Measurements from ENCODE around the gene IDI1. TPM values are rescaled to one million over a fixed set of nuclear protein-coding genes. Genes with fewer than 3 reads are reported as not detected.

Gene IDI1
- total and polyA plus RNA-seq, 11 donors: 9.1 to 44.8 (median 18.4) TPM

DNA sequence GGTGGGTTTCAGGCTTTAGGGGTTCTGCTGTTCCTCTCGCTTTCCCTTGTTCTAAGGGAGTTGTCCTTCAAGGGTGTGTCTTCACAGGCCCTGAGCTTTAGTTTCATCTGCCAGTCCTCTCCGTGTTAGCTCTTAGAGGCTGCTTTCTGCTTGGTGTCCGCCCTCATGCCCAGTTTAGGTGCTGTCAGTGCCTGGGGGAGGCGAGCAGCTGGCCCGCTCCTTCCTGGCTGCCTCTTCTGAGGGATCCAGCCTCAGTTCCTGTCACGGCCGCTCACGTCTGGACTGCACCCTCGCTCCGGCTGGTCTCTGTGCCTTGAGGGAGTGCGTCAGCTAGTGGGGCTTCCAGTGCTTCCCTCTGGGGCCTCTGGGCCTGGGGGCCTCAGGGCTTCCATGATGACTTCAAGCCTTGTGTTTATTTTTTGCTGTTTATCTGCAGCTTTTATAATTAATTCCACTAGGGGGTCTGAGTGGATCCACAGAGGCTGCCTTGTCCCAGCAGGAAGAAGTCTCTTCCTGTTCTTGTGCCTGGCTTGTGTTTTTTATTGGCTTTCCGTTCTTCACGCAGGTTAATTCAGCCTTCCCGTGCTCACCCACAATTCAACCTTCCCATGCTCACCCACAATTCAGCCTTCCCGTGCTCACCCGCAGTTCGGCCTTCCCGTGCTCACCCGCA is 40.2 kb upstream of the IDI1 start:
- peaks cover 6 to 99% (median 89%) of the 10 kb centered on the region in 9 donors for H3K36me3 ChIP-seq
- WGBS, 4 donors: 56 to 73% (median 69%) methylated on average over 19 of the region's 19 CpGs
- TF ChIP-seq, protein P1, sequence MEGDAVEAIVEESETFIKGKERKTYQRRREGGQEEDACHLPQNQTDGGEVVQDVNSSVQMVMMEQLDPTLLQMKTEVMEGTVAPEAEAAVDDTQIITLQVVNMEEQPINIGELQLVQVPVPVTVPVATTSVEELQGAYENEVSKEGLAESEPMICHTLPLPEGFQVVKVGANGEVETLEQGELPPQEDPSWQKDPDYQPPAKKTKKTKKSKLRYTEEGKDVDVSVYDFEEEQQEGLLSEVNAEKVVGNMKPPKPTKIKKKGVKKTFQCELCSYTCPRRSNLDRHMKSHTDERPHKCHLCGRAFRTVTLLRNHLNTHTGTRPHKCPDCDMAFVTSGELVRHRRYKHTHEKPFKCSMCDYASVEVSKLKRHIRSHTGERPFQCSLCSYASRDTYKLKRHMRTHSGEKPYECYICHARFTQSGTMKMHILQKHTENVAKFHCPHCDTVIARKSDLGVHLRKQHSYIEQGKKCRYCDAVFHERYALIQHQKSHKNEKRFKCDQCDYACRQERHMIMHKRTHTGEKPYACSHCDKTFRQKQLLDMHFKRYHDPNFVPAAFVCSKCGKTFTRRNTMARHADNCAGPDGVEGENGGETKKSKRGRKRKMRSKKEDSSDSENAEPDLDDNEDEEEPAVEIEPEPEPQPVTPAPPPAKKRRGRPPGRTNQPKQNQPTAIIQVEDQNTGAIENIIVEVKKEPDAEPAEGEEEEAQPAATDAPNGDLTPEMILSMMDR (IDR thresholded peaks at IDR 0.05): peak in 1 of 12 donors; percentile 8
- no peak for TF ChIP-seq POLR2A (IDR thresholded peaks at IDR 0.05)
- peak in 2 of 4 donors; percentile 9 to 48 for ATAC-seq
- intact Hi-C loops (cut with DNase I): no loop called here
- peaks cover 0 to 7% (median 0%) of the 10 kb centered on the region in 12 donors for H3K4me1 ChIP-seq
- H3K4me3 ChIP-seq: no peak overlapping the region
- H3K27ac ChIP-seq: no peak overlapping the region
- no peak for DNase-seq
- H3K27me3 ChIP-seq: no peaks in the 10 kb centered on the region
- H3K9me3 ChIP-seq: no peaks in the 10 kb centered on the region

DNA sequence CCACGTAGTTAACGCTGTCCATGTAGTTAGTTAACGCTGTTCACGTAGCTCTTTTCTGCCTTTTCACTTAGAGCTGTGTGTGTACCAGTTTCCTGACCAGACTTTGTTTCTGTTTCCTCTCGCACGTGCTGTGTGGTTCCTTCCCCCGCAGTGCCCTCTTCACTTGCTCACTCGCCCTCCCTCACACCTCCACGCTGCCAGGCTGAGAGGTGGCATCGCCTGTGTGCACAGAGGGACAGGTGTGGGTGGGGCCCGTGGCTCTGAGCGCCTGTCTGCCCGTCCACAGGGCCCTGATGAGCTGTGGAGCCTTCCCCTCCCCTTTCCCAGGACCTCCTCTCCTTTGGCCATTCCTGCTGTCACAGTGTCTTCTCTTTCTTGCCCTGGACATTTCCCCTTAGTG is 37.9 kb upstream of the IDI1 start:
- no peaks in the 10 kb centered on the region for H3K27me3 ChIP-seq
- DNase-seq (no peak), ATAC-seq (peak in 1 of 4 donors; percentile 40)
- no peaks in the 10 kb centered on the region for H3K9me3 ChIP-seq
- intact Hi-C loops (cut with DNase I): no loop called here
- H3K36me3 ChIP-seq: peaks cover 6 to 100% (median 98%) of the 10 kb centered on the region in 9 donors
- no peak for TF ChIP-seq POLR2A (IDR thresholded peaks at IDR 0.05)
- TF ChIP-seq, protein P1 (IDR thresholded peaks at IDR 0.05): no peak
- peaks cover 0 to 7% (median 0%) of the 10 kb centered on the region in 12 donors for H3K4me1 ChIP-seq
- no peak overlapping the region for H3K27ac ChIP-seq
- H3K4me3 ChIP-seq: no peak overlapping the region
- WGBS, 4 donors: 86 to 90% (median 89%) methylated on average over 13 of the region's 13 CpGs

DNA sequence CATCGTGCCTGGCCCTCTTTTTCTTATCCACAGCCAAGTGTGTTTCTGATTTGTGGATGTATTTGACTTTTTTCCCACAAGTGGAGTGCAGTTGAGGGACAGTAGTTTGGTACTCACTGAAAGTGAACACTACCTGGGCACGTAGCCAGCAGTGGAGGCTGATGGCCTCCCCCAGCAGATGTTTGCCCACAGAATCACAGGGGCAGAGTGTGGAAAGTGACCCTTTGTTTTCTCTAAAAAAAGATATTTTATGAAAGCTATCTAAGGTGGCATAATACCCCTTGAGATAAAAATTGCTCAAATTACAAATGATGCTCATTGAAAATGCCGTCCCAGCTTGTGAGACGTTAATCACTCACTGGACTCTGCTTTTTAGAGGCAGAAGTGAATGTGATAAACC is 36.3 kb upstream of the IDI1 start:
- H3K27me3 ChIP-seq: no peaks in the 10 kb centered on the region
- ATAC-seq (no peak), DNase-seq (no peak)
- intact Hi-C loops (cut with DNase I): no loop called here
- TF ChIP-seq POLR2A (IDR thresholded peaks at IDR 0.05): no peak
- TF ChIP-seq, protein P1 (IDR thresholded peaks at IDR 0.05): no peak
- no peak overlapping the region for H3K27ac ChIP-seq
- no peaks in the 10 kb centered on the region for H3K9me3 ChIP-seq
- H3K4me1 ChIP-seq: peaks cover 0 to 7% (median 0%) of the 10 kb centered on the region in 12 donors
- no peak overlapping the region for H3K4me3 ChIP-seq
- 69 to 88% (median 77%) methylated on average over 4 of the region's 4 CpGs for WGBS, 4 donors
- H3K36me3 ChIP-seq: peaks cover 6 to 100% (median 98%) of the 10 kb centered on the region in 9 donors

DNA sequence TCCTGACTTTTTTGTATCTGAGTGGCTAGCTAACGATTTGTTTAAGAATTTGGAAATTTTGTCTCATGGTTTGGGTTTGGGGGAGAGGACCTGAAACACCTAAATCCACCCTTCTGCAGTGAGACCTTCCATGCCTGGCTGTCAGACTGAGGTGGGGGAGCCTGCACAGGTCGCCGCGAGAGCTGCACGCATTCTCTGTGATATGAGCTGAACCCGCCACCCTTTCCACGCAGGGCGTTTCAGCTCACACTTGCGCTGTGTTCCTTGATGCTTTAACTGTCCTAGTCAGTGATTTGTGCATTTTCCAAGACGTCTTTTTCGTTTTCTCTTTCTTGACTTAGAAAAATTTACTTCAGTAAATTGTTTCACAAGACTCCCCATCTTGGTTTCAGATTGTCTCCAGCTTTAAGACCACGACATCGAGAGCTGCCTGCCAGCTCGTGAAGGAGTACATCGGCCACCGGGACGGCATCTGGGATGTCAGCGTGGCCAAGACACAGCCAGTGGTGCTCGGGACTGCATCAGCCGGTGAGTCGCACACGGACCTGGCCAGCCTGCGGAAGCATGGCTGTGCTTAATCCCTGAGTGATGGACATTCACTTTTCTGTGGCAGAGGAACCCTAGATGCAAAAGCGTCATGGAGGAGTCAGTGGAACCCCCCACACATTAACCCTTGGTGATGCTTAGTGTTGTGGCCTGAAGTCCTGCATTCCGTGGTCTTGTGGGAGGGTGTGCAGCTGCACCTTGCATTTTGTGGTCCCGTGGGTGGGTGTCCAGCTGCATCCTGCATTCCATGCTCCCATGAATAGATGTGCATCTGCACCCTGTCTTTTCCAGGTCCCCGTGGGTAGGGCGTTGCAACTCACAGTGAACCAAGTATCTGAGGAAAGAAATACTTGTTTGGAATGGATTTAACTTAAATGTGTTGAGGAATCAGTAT is 35.4 kb upstream of the IDI1 start:
- H3K36me3 ChIP-seq: peaks cover 6 to 100% (median 98%) of the 10 kb centered on the region in 9 donors
- intact Hi-C loops (cut with DNase I): no loop called here
- H3K4me3 ChIP-seq: no peak overlapping the region
- H3K27me3 ChIP-seq: no peaks in the 10 kb centered on the region
- no peak overlapping the region for H3K27ac ChIP-seq
- DNase-seq: no peak
- TF ChIP-seq, protein P1 (IDR thresholded peaks at IDR 0.05): no peak
- TF ChIP-seq POLR2A (IDR thresholded peaks at IDR 0.05): no peak
- no peaks in the 10 kb centered on the region for H3K9me3 ChIP-seq
- H3K4me1 ChIP-seq: peaks cover 0 to 7% (median 0%) of the 10 kb centered on the region in 12 donors
- ATAC-seq: no peak
- WGBS, 4 donors: 93 to 96% (median 95%) methylated on average over 27 to 28 of the region's 28 CpGs
